Fibroblast of lung (primary cell): Measurements from ENCODE around the gene MACROD2.

Experiments
- CTCF ChIP-seq, 2 donors: IDR thresholded peaks in 1 of 2; conservative IDR thresholded peaks in 1 of 2; 1 replicate in 1 of 2; 2 replicates in 1 of 2; pipeline ENCODE4 v1.5.1; 2011 to 2012; ENCODE audit warnings: low read length in 2 of 2, control low read depth in 1 of 2, inconsistent platforms in 1 of 2, low read depth in 1 of 2, mild to moderate bottlenecking in 1 of 2
- EZH2 ChIP-seq: IDR thresholded peaks from 2 replicates; pipeline ENCODE4 v1.5.1; 2012; ENCODE audit warnings: low read length, control low read depth, mild to moderate bottlenecking; ENCODE audit errors: missing control alignments

- no peak for TF ChIP-seq EZH2
- TF ChIP-seq CTCF (conservative IDR thresholded peaks at IDR 0.05 in 1 of 2, IDR thresholded peaks at IDR 0.05 in 1 of 2; ENCODE audit: low read depth in 1 of 2, low read length in 2 of 2), result no peak
These were observed 1868.4 kb downstream of the MACROD2 start for GRCh38 chr20:15863735-15864134.
